OCI-LY3 (cell line): ENCODE data around the gene GAB2.

Source experiments
- EZH2phosphoT487 ChIP-seq: fragments of 200-600 bp; shearing (Covaris generic); IDR thresholded peaks from 2 replicates; pipeline ENCODE4 v1.6.1; 2018; ENCODE audit warnings: antibody characterized with exemption, mixed run types, low read depth
- TF ChIP-seq, protein P1 (sequence below): fragments of 200-600, 300-600 bp; sonication (generic); IDR thresholded peaks from 2 replicates; pipeline ENCODE4 v1.5.1; 2014; ENCODE audit warnings: antibody characterized with exemption, low read length, low read depth

DNA sequence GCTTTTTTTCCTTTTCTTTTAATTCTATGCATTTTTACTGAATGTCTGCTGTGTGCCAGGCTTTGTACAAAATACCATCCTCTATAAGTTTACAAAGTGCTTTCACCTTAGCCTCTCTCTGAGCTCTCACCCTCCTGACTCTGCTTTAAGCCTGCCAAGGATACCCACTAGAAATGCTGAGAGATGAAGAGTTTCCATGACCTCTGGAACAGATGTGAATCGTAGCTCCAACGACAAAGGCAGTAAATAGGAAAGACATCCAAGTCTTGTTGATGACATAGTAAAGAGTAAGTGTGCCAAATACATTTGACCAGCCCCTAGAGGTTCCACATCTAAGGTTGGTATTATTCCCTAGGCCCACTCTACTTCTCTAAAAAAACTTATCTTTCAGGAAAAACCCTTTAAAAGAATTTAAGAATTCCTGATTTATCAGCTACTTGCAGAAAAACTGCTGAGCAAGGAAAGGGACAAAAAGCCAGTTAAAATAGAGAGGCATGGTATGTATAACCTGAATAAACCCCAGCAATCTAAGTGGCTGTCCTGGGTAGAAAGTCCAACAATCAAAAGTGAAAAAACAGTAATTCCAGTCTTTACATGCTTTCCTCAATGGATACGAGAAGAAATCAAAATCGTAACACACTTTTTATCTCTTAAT is 45.4 kb downstream of the GAB2 start:
- TF ChIP-seq, protein P1, sequence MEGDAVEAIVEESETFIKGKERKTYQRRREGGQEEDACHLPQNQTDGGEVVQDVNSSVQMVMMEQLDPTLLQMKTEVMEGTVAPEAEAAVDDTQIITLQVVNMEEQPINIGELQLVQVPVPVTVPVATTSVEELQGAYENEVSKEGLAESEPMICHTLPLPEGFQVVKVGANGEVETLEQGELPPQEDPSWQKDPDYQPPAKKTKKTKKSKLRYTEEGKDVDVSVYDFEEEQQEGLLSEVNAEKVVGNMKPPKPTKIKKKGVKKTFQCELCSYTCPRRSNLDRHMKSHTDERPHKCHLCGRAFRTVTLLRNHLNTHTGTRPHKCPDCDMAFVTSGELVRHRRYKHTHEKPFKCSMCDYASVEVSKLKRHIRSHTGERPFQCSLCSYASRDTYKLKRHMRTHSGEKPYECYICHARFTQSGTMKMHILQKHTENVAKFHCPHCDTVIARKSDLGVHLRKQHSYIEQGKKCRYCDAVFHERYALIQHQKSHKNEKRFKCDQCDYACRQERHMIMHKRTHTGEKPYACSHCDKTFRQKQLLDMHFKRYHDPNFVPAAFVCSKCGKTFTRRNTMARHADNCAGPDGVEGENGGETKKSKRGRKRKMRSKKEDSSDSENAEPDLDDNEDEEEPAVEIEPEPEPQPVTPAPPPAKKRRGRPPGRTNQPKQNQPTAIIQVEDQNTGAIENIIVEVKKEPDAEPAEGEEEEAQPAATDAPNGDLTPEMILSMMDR, result no peak
- no peak for TF ChIP-seq EZH2phosphoT487
